ENCODE measurements around the gene ENTR1.

DNA sequence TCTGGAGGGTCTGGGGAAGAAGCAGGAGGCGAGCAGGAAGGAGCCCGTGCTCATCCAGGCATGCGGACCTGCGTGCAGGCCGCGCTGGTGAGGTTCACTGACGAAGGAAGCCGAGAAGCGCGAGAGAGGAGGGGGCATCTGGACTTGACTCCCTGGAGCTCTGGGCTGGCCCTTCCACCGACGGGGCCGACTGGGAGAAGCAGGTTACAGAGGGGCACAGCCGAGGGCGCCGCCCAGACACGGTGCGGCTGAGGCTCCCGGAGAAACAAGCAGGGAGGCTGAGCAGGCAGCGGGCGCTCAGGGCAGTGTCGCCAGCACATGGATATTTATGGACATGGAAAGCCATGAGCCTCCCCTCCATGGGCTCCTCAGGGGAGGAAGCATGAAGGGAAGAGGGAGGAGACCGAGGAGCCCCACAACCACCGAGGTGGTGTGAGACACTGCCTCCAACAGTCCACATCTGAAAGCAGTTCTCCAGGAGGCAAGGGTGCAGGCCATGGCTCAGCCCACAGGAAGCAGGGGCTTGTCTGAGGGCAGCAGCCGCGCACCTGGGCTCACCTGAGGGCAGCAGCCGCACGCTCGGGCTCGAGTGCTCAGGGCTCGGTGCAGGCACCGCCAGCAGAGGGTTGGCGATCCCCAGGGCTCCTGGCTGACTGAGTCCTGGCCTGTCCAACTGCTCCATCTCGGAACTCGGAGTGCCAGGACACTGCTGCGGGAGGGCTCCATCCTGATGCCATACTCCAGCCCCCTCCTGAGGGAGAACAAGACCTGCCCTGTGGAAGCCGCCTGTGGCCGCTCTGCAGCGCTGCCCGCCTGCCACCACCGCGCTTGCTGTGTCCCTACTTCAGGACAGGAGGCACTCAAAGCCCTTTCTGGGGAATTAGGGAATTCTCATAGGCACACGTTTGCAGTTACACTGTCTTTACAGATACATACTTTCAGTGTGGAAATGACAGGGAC is 44.9 kb upstream of the ENTR1 start:
- TF ChIP-seq SRF (IDR thresholded peaks at IDR 0.05; ENCODE audit: low read depth in 2 of 2, low read length in 2 of 2) (no peak), CHD1 (IDR thresholded peaks at IDR 0.05; ENCODE audit: low read depth, low read length) (no peak), CREM (IDR thresholded peaks at IDR 0.05; ENCODE audit: low read depth) (no peak), ZNF207 (IDR thresholded peaks at IDR 0.05; ENCODE audit: borderline replicate concordance) (no peak), FOS (IDR thresholded peaks at IDR 0.05; ENCODE audit: borderline replicate concordance, extremely low read depth, insufficient read length) (no peak)
- TF ChIP-seq, protein P1, sequence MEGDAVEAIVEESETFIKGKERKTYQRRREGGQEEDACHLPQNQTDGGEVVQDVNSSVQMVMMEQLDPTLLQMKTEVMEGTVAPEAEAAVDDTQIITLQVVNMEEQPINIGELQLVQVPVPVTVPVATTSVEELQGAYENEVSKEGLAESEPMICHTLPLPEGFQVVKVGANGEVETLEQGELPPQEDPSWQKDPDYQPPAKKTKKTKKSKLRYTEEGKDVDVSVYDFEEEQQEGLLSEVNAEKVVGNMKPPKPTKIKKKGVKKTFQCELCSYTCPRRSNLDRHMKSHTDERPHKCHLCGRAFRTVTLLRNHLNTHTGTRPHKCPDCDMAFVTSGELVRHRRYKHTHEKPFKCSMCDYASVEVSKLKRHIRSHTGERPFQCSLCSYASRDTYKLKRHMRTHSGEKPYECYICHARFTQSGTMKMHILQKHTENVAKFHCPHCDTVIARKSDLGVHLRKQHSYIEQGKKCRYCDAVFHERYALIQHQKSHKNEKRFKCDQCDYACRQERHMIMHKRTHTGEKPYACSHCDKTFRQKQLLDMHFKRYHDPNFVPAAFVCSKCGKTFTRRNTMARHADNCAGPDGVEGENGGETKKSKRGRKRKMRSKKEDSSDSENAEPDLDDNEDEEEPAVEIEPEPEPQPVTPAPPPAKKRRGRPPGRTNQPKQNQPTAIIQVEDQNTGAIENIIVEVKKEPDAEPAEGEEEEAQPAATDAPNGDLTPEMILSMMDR (IDR thresholded peaks at IDR 0.05 in 2 of 3, conservative IDR thresholded peaks at IDR 0.05 in 1 of 3; ENCODE audit: control insufficient read depth in 2 of 3, extremely low read depth in 1 of 3, insufficient read depth in 1 of 3, low read depth in 3 of 3, low read length in 3 of 3), result no peak
- TF ChIP-seq, protein P2, sequence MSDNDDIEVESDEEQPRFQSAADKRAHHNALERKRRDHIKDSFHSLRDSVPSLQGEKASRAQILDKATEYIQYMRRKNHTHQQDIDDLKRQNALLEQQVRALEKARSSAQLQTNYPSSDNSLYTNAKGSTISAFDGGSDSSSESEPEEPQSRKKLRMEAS (IDR thresholded peaks at IDR 0.05; ENCODE audit: low read depth, low read length), result no peak

Measured in GM12878 (cell line).